ENCODE data around the gene CSNK1D. TPM values are rescaled to one million over a fixed set of nuclear protein-coding genes. Genes with fewer than 3 reads are reported as not detected.
A peak's percentile ranks its signal among the peaks of the same experiment; 100 is the strongest.

Gene CSNK1D
- total RNA-seq, 1 experiment from 2014 or later: 234 TPM

DNA sequence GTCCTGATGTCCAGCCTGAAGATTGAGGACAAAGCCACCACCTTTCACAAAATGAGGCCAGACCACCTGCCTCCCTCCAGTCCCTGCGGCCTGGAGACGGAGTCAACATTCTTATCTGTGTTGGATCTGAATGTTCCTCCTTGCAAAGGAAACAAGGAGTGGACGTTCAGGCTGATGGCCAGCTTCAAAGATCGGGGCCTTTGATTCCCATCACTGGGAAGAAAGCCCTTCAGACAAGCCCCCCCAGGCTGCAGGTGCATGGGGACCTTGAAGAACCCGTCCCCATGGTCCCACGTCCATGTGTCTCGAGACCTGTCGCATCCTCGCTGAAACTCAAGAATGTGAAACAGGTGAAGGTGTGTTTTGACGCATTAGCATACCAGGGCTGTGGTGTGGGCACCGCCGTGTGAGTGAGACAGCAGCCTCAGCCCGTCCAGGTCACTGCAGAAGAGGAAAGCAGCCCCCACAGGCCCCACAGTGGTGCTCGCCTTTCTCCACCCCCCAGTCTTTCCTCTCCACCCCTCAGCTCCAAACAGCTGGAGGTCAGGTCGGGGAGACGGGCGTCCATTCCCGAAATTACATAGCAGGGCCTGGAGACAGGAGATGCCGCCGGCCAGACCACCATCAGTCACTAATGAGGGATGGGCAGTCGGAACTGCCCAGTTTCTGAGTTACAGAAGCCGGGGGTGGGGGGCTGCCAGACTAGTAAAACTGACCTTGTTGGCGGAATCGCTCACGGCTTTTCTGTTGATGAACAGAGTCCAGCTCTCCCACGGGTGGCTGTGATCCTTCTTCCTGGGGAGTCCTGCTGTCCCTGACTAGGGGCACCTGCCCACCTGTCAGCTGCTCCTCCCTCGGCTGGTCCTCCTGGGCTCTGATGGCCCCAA, 877 bp upstream of the CSNK1D start:
- DNase-seq (ENCODE audit: low read depth, low spot score) (no peak), ATAC-seq (no peak)
- peaks cover 5% of the 10 kb centered on the region for H3K36me3 ChIP-seq (ENCODE audit: control insufficient read depth, insufficient read depth, low read length)
- peak overlapping the region; percentile 82 for H3K27ac ChIP-seq (ENCODE audit: low read length)
- BruUV-seq (replicated peaks): no TSS peak
- CTCF ChIA-PET: no interaction called here
- peak overlapping the region; percentile 66 to 80 for H3K4me3 ChIP-seq (ENCODE audit: low read depth in 2 of 2, low read length in 2 of 2)
- POLR2A ChIA-PET: no interaction called here
- TF ChIP-seq POLR2AphosphoS5 (IDR thresholded peaks at IDR 0.05; ENCODE audit: low read depth, low read length) (no peak), TCF7L2 (IDR thresholded peaks at IDR 0.05; ENCODE audit: low read depth, low read length) (no peak), SIN3A (IDR thresholded peaks at IDR 0.05; ENCODE audit: borderline replicate concordance, insufficient read depth, low read depth, low read length) (no peak), CTCF (IDR thresholded peaks at IDR 0.05) (no peak), REST (IDR thresholded peaks at IDR 0.05; ENCODE audit: insufficient read depth in 1 of 2, low read depth in 2 of 2, low read length in 1 of 2) (no peak)
- H3K27me3 ChIP-seq (ENCODE audit: control insufficient read depth, insufficient read depth, low read length): no peaks in the 10 kb centered on the region
- intact Hi-C loops (cut with micrococcal nuclease; ENCODE audit: unreplicated experiment) (no loop called here), in situ Hi-C loops (cut with HindIII; ENCODE audit: low pct_unique_long_range_greater_than_20kb, low sequenced_read_pairs) (no loop called here)
- H3K9me3 ChIP-seq (ENCODE audit: control insufficient read depth, insufficient read depth, low read depth, low read length): no peaks in the 10 kb centered on the region
- H3K4me1 ChIP-seq (ENCODE audit: control insufficient read depth, insufficient read depth, low read length): peaks cover 44% of the 10 kb centered on the region

- no peaks in the 10 kb centered on the region for H3K9me3 ChIP-seq (ENCODE audit: control insufficient read depth, insufficient read depth, low read depth, low read length)
- BruUV-seq (replicated peaks): TSS peak; percentile 73
- CTCF ChIA-PET: no interaction called here
- in situ Hi-C loops (cut with HindIII; ENCODE audit: low pct_unique_long_range_greater_than_20kb, low sequenced_read_pairs) (no loop called here), intact Hi-C loops (cut with micrococcal nuclease; ENCODE audit: unreplicated experiment) (no loop called here)
- DNase-seq (ENCODE audit: low read depth, low spot score) (no peak), ATAC-seq (peak; percentile 27)
- H3K27me3 ChIP-seq (ENCODE audit: control insufficient read depth, insufficient read depth, low read length): no peaks in the 10 kb centered on the region
- POLR2A ChIA-PET: interaction anchor here (0.7 kb wide), 1 partner anchor 295 kb away, joined by 3 read pairs; the partner anchor contains the start of gene ASPSCR1
- H3K27ac ChIP-seq (ENCODE audit: low read length): peak overlapping the region; percentile 90
- 0 out of 2 replicates have a peak, but pooled peaks have one; percentile 27 for TF ChIP-seq POLR2AphosphoS5 (IDR thresholded peaks at IDR 0.05; ENCODE audit: low read depth, low read length)
- TF ChIP-seq SIN3A (IDR thresholded peaks at IDR 0.05; ENCODE audit: borderline replicate concordance, insufficient read depth, low read depth, low read length): peak; percentile 10; the same call in 1 of the 2 replicates
- no peak for TF ChIP-seq TCF7L2 (IDR thresholded peaks at IDR 0.05; ENCODE audit: low read depth, low read length)
- no peak for TF ChIP-seq CTCF (IDR thresholded peaks at IDR 0.05)
- no peak for TF ChIP-seq REST (IDR thresholded peaks at IDR 0.05; ENCODE audit: insufficient read depth in 1 of 2, low read depth in 2 of 2, low read length in 1 of 2)
- H3K4me3 ChIP-seq (ENCODE audit: low read depth in 2 of 2, low read length in 2 of 2): peak overlapping the region; percentile 66 to 80
- H3K36me3 ChIP-seq (ENCODE audit: control insufficient read depth, insufficient read depth, low read length): peaks cover 5% of the 10 kb centered on the region
- H3K4me1 ChIP-seq (ENCODE audit: control insufficient read depth, insufficient read depth, low read length): peaks cover 58% of the 10 kb centered on the region
Observed at GRCh38 chr17:82272495-82273326, 789 bp downstream of the CSNK1D start.

All from Panc1 (cell line).